Dendritic cell treated with granulocyte-macrophage colony-stimulating factor and Interleukin-4, amounts not matched to agents 40 ng/mL and 50 ng/mL, for 4 days (primary cell): Measurements from ENCODE around the gene RBMS2.

Experiments
- H3K27ac Mint-ChIP-seq: one replicate; pipeline ENCODE4 v1.8.0; 2022; ENCODE audit warnings: mild to moderate bottlenecking, mixed read lengths
- H3K27me3 Mint-ChIP-seq: one replicate; pipeline ENCODE4 v1.8.0; 2022; ENCODE audit warnings: mild to moderate bottlenecking, mixed read lengths
- H3K36me3 Mint-ChIP-seq: one replicate; pipeline ENCODE4 v1.8.0; 2022; ENCODE audit warnings: low read depth, mixed read lengths
- H3K4me1 Mint-ChIP-seq: one replicate; pipeline ENCODE4 v1.8.0; 2022; ENCODE audit warnings: low read depth, mixed read lengths
- H3K4me3 Mint-ChIP-seq: one replicate; pipeline ENCODE4 v1.8.0; 2022; ENCODE audit warnings: mild to moderate bottlenecking, moderate library complexity, mixed read lengths
- H3K9me3 Mint-ChIP-seq: one replicate; pipeline ENCODE4 v1.8.0; 2022; ENCODE audit warnings: mixed read lengths
- intact Hi-C: fragments of 100-400 bp; cut with micrococcal nuclease; formaldehyde crosslinking; loops from one replicate; pipeline ENCODE4 v1.15.0; 2022

RBMS2 gene

DNA sequence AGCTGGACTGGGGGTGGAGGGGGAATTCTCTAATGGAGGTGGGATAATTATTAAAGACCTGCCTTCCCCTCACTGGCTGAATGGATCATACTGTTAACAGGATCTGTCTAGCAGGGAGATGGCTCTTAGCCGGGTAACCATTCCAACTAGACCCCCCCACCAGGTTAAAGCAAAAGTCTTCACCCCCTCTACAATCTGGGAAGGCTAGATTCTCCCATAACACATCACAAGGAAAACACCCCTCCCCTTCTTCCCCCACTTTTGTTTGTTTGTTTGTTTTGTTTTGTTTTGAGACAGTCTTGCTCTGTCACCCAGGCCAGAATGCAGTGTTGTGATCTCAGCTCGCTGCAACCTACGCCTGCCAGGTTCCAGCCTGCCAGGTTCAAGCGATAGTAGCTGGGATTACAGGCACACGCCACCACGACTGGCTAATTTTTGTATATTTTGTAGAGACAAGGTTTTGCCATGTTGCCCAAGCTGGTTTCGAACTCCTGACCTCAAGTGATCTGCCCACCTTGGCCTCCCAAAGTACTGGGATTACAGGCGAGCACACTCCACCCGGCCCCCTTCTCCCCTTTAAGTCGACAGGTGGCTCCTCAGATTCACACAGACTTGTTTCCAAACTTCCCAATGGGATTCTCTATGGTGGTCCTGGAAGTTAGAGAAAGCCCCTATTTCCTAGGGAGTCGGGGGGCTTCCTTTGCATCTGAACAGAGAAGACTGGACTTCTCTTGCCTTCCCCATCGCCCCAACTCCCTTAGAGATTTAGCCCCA lies 112.0 kb downstream of the RBMS2 start:
- peaks cover 82% of the 10 kb centered on the region for H3K4me1 Mint-ChIP-seq
- intact Hi-C loops = loop anchor here (10.0 kb wide), 1 partner anchor 451 kb away; the partner anchor contains the start of gene NAB2
- H3K4me3 Mint-ChIP-seq = peak overlapping the region; percentile 97
- H3K27me3 Mint-ChIP-seq = no peaks in the 10 kb centered on the region
- peak overlapping the region; percentile 90 for H3K27ac Mint-ChIP-seq
- peaks cover 63% of the 10 kb centered on the region for H3K36me3 Mint-ChIP-seq
- no peaks in the 10 kb centered on the region for H3K9me3 Mint-ChIP-seq

DNA sequence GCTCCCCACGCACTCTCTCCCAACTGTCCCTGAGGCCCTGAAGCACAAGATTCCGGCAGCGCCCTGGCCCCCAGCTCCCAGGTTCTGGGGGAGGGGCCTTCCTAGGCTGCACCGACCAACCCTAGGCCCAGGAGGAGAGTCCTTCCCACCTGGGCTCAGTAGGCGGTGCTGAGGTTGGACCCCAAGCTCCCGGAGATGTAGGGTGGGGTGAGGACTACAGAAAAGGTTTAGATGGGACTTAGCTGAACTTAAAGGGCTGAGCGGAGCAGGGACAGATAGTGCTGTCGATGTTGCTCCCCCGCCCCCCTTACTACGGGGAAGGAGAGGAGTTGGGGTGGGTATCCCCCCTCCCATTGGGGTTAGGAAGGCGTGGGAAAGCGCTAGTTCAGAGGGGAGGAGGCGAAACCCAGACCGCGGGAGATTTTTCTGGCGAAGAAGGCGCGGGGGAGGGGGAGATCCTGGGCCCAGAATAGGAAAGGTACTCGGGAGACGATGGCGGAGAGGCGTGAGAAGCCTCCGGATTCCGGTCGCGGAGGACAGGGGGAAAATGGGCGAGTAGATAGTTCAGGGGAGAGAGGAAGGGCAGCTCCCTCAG lies 112.7 kb downstream of the RBMS2 start:
- H3K9me3 Mint-ChIP-seq = no peaks in the 10 kb centered on the region
- H3K4me1 Mint-ChIP-seq = peaks cover 84% of the 10 kb centered on the region
- intact Hi-C loops = loop anchor here (10.0 kb wide), 1 partner anchor 450 kb away; the partner anchor contains the start of gene NAB2
- H3K36me3 Mint-ChIP-seq = peaks cover 63% of the 10 kb centered on the region
- H3K4me3 Mint-ChIP-seq = peak overlapping the region; percentile 97
- peak overlapping the region; percentile 90 for H3K27ac Mint-ChIP-seq
- H3K27me3 Mint-ChIP-seq = no peaks in the 10 kb centered on the region

- Mint-ChIP-seq H3K27ac (peak overlapping the region; percentile 90), H3K27me3 (no peaks in the 10 kb centered on the region), H3K4me1 (peaks cover 89% of the 10 kb centered on the region), H3K36me3 (peaks cover 63% of the 10 kb centered on the region), H3K4me3 (peak overlapping the region; percentile 97), H3K9me3 (no peaks in the 10 kb centered on the region)
- intact Hi-C loops = loop anchor here (5.0 to 10.0 kb wide), 3 partner anchors 52 to 450 kb away; partner anchors contain the start of genes NAB2 and PTGES3
These were observed 113.5 kb downstream of the RBMS2 start for GRCh38 chr12:56634837-56635791.

- Mint-ChIP-seq H3K9me3 (no peaks in the 10 kb centered on the region), H3K36me3 (peaks cover 64% of the 10 kb centered on the region), H3K4me1 (peaks cover 80% of the 10 kb centered on the region), H3K27ac (peak overlapping the region; percentile 90), H3K27me3 (no peaks in the 10 kb centered on the region), H3K4me3 (peak overlapping the region; percentile 97)
- intact Hi-C loops = loop anchor here (5.0 to 10.0 kb wide), 3 partner anchors 51 to 449 kb away; partner anchors contain the start of genes NAB2 and PTGES3
These were observed 114.4 kb downstream of the RBMS2 start for GRCh38 chr12:56635806-56636674.

DNA sequence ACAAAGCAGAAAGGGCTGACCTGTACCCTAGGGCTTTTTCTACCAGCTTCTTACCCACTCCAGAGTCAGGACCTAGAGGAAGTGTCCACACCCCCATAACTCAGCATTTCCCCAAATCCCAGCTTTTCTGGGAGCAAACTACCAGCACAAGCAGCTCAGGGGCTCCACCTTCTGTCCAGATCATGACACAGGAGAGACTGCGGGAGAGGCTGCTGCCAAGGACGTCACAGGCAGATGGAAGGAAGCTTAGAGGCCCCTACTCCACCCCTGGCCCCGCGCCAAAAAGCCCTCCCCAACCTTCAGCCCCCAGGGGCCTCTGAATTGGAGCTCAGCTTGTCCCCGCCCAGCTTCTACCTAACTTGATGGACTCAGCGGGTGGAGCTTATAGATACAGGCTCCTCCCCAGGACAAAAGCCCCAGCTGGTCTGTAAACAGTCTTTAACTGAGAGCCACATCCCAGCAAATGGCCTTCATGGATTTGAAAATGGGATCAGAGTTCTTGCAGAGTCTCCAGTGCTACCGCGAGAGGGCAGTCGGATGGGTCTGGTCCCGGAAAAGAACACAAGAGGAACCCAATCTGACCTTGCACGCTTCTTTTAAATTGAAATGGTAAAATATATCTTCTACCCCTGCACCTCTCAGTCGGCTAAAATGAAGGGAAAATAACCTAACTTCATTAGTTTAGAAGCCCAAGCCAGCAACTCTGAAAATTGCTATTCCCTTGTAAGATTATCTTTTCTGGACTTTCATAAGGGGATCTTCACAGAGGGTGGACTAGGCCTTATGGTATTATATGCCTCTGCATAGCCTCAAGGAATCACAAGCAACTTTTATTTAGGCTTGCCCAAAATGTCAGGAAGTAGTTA lies 115.3 kb downstream of the RBMS2 start:
- H3K4me3 Mint-ChIP-seq = peak overlapping the region; percentile 97
- no peaks in the 10 kb centered on the region for H3K9me3 Mint-ChIP-seq
- no peaks in the 10 kb centered on the region for H3K27me3 Mint-ChIP-seq
- peaks cover 71% of the 10 kb centered on the region for H3K4me1 Mint-ChIP-seq
- H3K36me3 Mint-ChIP-seq = peaks cover 73% of the 10 kb centered on the region
- intact Hi-C loops = loop anchor here (5.0 to 10.0 kb wide), 3 partner anchors 50 to 448 kb away; partner anchors contain the start of genes NAB2 and PTGES3
- H3K27ac Mint-ChIP-seq = peak overlapping the region; percentile 90

GRCh38 chr12:56637621-56638020 lies 116.0 kb downstream of the RBMS2 start:
- Mint-ChIP-seq H3K4me3 (no peak overlapping the region), H3K36me3 (peaks cover 80% of the 10 kb centered on the region), H3K9me3 (no peaks in the 10 kb centered on the region), H3K27me3 (no peaks in the 10 kb centered on the region), H3K4me1 (peaks cover 71% of the 10 kb centered on the region), H3K27ac (peak overlapping the region; percentile 90)
- intact Hi-C loops = loop anchor here (5.0 to 10.0 kb wide), 3 partner anchors 50 to 447 kb away; partner anchors contain the start of genes NAB2 and PTGES3

GRCh38 chr12:56641219-56641618 lies 119.6 kb downstream of the RBMS2 start:
- intact Hi-C loops = no loop called here
- Mint-ChIP-seq H3K9me3 (no peaks in the 10 kb centered on the region), H3K36me3 (peaks cover 89% of the 10 kb centered on the region), H3K27me3 (no peaks in the 10 kb centered on the region), H3K4me1 (peaks cover 52% of the 10 kb centered on the region), H3K27ac (no peak overlapping the region), H3K4me3 (no peak overlapping the region)

- Mint-ChIP-seq H3K4me1 (peaks cover 24% of the 10 kb centered on the region), H3K4me3 (peak overlapping the region; percentile 89), H3K27ac (peak overlapping the region; percentile 99), H3K27me3 (no peaks in the 10 kb centered on the region), H3K9me3 (no peaks in the 10 kb centered on the region), H3K36me3 (peaks cover 63% of the 10 kb centered on the region)
- intact Hi-C loops = no loop called here
These were observed 123.0 kb downstream of the RBMS2 start for GRCh38 chr12:56644654-56645053.

DNA sequence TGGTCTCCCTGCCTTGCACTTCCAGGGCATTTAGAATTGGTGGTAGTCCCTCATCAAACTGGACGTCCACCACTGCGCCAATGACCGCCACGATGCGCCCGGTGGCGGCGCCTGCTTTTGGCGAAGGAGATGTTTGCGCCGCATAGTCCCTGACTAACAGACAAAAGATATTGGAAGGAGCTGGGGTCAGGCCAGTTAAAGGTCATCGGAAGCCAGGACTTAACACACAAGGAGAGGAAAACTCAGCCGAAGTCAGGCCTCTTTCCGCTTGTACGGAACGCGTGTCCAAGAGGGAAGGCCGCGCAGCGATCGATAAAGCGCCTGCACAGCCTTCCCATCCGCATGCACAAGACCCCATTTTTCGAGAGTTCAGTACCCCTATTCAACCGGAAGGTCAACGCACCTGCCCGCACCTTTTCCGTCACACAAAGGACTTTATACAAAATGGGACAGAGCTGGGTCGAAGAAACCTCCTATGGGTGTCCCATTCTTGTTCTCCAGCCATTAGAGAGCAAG lies 123.6 kb downstream of the RBMS2 start:
- Mint-ChIP-seq H3K4me3 (peak overlapping the region; percentile 89), H3K36me3 (peaks cover 57% of the 10 kb centered on the region)
- intact Hi-C loops = no loop called here

More for the DNA sequence above, 123.6 kb downstream of the RBMS2 start:
- no peaks in the 10 kb centered on the region for H3K9me3 Mint-ChIP-seq
- no peaks in the 10 kb centered on the region for H3K27me3 Mint-ChIP-seq
- H3K27ac Mint-ChIP-seq = peak overlapping the region; percentile 99
- peaks cover 20% of the 10 kb centered on the region for H3K4me1 Mint-ChIP-seq
